ENCODE data around the gene FRS3. TPM values are rescaled to one million over a fixed set of nuclear protein-coding genes. Genes with fewer than 3 reads are reported as not detected.

The FRS3 gene
- total and polyA plus RNA-seq, 2 of the 8 experiments (the other 6 are each of a cell fraction or from before 2014, with no cell fraction given) = 3.4 to 4.4 TPM

DNA sequence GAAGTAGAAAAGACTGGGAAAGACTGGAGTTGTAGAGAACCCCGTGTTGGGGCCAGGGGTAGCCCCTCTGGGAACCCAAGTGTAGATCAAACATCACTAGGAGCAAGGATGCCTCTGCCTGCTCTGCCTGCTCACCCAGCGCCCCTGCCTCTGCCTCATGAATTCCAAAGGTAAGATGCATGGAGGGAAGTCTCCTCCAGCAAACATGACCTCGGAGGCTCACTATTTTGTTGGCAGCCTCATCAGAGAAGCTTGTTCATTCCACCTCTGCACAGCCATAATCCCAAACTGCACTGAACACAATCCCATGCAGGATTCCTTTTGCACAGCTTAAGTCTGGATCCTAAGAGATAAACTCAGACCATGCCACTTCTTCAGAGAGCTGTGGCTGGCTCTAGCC is 4.9 kb downstream of the FRS3 start:
- H3K9ac ChIP-seq (replicated peaks in 1 of 4; ENCODE audit: extremely low read depth in 1 of 4, low read depth in 3 of 4, low read length in 3 of 4) = no peak overlapping the region
- WGBS, 2 experiments (ENCODE audit: extremely low coverage in 1 of 2, insufficient coverage in 1 of 2, insufficient read length in 1 of 2, insufficient replicate concordance in 2 of 2, low coverage in 1 of 2, low lambda C conversion rate in 2 of 2, missing lambda C conversion rate in 1 of 2) = 98% methylated on average over 3 of the region's 3 CpGs; no CpG with 5 or more reads in 1 of the 2 experiments
- H3K36me3 ChIP-seq (ENCODE audit: control insufficient read depth in 2 of 4, insufficient read depth in 4 of 4, low read length in 3 of 4) = peaks cover 0 to 7% (median 4%) of the 10 kb centered on the region in 4 experiments; a peak in 5 of 8 replicates

More for the DNA sequence above, 4.9 kb downstream of the FRS3 start:
- Histone ChIP-seq H3K27me3 (replicated peaks in 1 of 4; ENCODE audit: control insufficient read depth in 3 of 4, extremely low read depth in 1 of 4, insufficient read depth in 3 of 4, low read length in 3 of 4) (no peaks in the 10 kb centered on the region; a peak in 1 of 7 replicates), H3K79me2 (ENCODE audit: control insufficient read depth in 1 of 2, insufficient read depth in 2 of 2, low read length in 2 of 2) (no peaks in the 10 kb centered on the region), H2AK5ac (ENCODE audit: low read depth, low read length) (no peak overlapping the region), H4K5ac (ENCODE audit: insufficient read length, low read depth, low read length) (no peak overlapping the region), H4K91ac (replicated peaks; ENCODE audit: insufficient read length, low read length) (no peak overlapping the region), H4K8ac (ENCODE audit: extremely low read depth, insufficient read depth, low read length) (no peak overlapping the region), H3K4me1 (replicated peaks in 1 of 4; ENCODE audit: control insufficient read depth in 3 of 4, insufficient read depth in 4 of 4, low read length in 3 of 4) (peaks cover 0 to 5% (median 3%) of the 10 kb centered on the region in 4 experiments; a peak in 1 of 7 replicates), H4K20me1 (replicated peaks in 1 of 2; ENCODE audit: control insufficient read depth in 1 of 2, insufficient read depth in 2 of 2, low read length in 2 of 2) (peaks cover 0 to 3% of the 10 kb centered on the region in 2 experiments), H3K18ac (ENCODE audit: extremely low read depth, low read length) (no peak overlapping the region), H3K4me3 (ENCODE audit: extremely low read depth in 1 of 4, insufficient read depth in 2 of 4, low read depth in 3 of 4, low read length in 4 of 4) (no peak overlapping the region), H2BK120ac (replicated peaks; ENCODE audit: low read depth, low read length) (no peak overlapping the region), H2BK20ac (ENCODE audit: low read length) (no peak overlapping the region), H3K4me2 (ENCODE audit: insufficient read depth in 1 of 2, low read depth in 2 of 2, low read length in 2 of 2) (no peak overlapping the region), H2BK5ac (ENCODE audit: low read depth, low read length) (no peak overlapping the region), H3K4ac (replicated peaks; ENCODE audit: insufficient read length, low read depth, low read length) (no peak overlapping the region), H2AFZ (ENCODE audit: low read length) (no peak overlapping the region), H3K27ac (ENCODE audit: low read depth, low read length) (no peak overlapping the region), H2BK15ac (ENCODE audit: low read length) (no peak overlapping the region), H3K56ac (replicated peaks; ENCODE audit: insufficient read length, low read depth, low read length) (no peak overlapping the region), H2BK12ac (ENCODE audit: low read depth, low read length) (no peak overlapping the region), H3K9me3 (ENCODE audit: insufficient read depth in 2 of 2, low read depth in 1 of 2, low read length in 1 of 2) (no peaks in the 10 kb centered on the region), H3K23me2 (ENCODE audit: low read depth, low read length) (peaks cover 4% of the 10 kb centered on the region; the same call in 1 of the 2 replicates), H3K79me1 (ENCODE audit: low read depth, low read length) (no peaks in the 10 kb centered on the region), H3K14ac (ENCODE audit: insufficient read length) (no peak overlapping the region), H3K23ac (ENCODE audit: insufficient read length) (no peak overlapping the region)
- CTCF ChIA-PET (ENCODE audit: partially characterized antibody) = interaction anchor here (0.6 to 5.2 kb wide), 27 partner anchors 10 to 441 kb away, joined by 3 to 58 read pairs (median 7); partner anchors contain the start of genes TFEB and TOMM6
- FAIRE-seq (no peak), DNase-seq (ENCODE audit: low read depth in 1 of 2, low spot score in 2 of 2) (no peak)
- no peak for TF ChIP-seq EGR1 (IDR thresholded peaks at IDR 0.05; ENCODE audit: borderline replicate concordance, low read depth, low read length)
- TF ChIP-seq SIN3A (conservative IDR thresholded peaks at IDR 0.05 in 1 of 2, IDR thresholded peaks at IDR 0.05 in 1 of 2; ENCODE audit: low read depth in 1 of 2, low read length in 2 of 2) = no peak
- TF ChIP-seq BCL11A (IDR thresholded peaks at IDR 0.05; ENCODE audit: low read depth in 2 of 2, low read length in 2 of 2) = no peak
- TF ChIP-seq CBX8 (IDR thresholded peaks at IDR 0.05; ENCODE audit: borderline replicate concordance, low read depth, low read length) = no peak
- no peak for TF ChIP-seq EZH2 (IDR thresholded peaks at IDR 0.05; ENCODE audit: low read depth, low read length, severe bottlenecking)
- no peak for TF ChIP-seq MAFK (IDR thresholded peaks at IDR 0.05; ENCODE audit: low read depth, low read length)
- TF ChIP-seq SUZ12 (IDR thresholded peaks at IDR 0.05; ENCODE audit: low read length) = no peak
- no peak for TF ChIP-seq HDAC6 (IDR thresholded peaks at IDR 0.05; ENCODE audit: low read depth, low read length)
- TF ChIP-seq CTCF (IDR thresholded peaks at IDR 0.05; ENCODE audit: control extremely low read depth in 1 of 3, insufficient read depth in 1 of 3, low read depth in 1 of 3, low read length in 3 of 3) = no peak
- POLR2A ChIA-PET (ENCODE audit: partially characterized antibody) = no interaction called here
